Gastroesophageal sphincter (tissue), 3 donors: ENCODE measurements around the gene INTS11.

Experiments
- EP300 ChIP-seq: sonication (generic); formaldehyde crosslinking; IDR thresholded peaks from one replicate; pipeline ENCODE4 v1.6.1; 2017; ENCODE audit warnings: antibody characterized with exemption, mild to moderate bottlenecking
- POLR2A ChIP-seq, 2 donors: fragments of 450-650 bp; IDR thresholded peaks; one replicate each; pipeline ENCODE4 v1.6.1; 2017; ENCODE audit warnings: antibody characterized with exemption in 2 of 2, mild to moderate bottlenecking in 2 of 2, moderate library complexity in 1 of 2
- POLR2AphosphoS5 ChIP-seq: sonication (generic); formaldehyde crosslinking; IDR thresholded peaks from one replicate; pipeline ENCODE4 v1.6.1; 2017; ENCODE audit warnings: antibody characterized with exemption
- TF ChIP-seq, protein P1 (sequence below), 4 experiments: fragments of 200-600 bp in 2 of 4; fragments of 450-650 bp in 2 of 4; sonication (generic) in 1 of 4; IDR thresholded peaks; one replicate each; pipeline ENCODE4 v1.5.1; 2017 to 2019; ENCODE audit warnings: antibody characterized with exemption in 4 of 4, mild to moderate bottlenecking in 2 of 4, moderate library complexity in 2 of 4

- TF ChIP-seq, protein P1, sequence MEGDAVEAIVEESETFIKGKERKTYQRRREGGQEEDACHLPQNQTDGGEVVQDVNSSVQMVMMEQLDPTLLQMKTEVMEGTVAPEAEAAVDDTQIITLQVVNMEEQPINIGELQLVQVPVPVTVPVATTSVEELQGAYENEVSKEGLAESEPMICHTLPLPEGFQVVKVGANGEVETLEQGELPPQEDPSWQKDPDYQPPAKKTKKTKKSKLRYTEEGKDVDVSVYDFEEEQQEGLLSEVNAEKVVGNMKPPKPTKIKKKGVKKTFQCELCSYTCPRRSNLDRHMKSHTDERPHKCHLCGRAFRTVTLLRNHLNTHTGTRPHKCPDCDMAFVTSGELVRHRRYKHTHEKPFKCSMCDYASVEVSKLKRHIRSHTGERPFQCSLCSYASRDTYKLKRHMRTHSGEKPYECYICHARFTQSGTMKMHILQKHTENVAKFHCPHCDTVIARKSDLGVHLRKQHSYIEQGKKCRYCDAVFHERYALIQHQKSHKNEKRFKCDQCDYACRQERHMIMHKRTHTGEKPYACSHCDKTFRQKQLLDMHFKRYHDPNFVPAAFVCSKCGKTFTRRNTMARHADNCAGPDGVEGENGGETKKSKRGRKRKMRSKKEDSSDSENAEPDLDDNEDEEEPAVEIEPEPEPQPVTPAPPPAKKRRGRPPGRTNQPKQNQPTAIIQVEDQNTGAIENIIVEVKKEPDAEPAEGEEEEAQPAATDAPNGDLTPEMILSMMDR (IDR thresholded peaks at IDR 0.05) = no peak
- no peak for TF ChIP-seq POLR2AphosphoS5
- no peak for TF ChIP-seq POLR2A (IDR thresholded peaks at IDR 0.05)
- TF ChIP-seq EP300 = no peak
These were observed 30.1 kb downstream of the INTS11 start for GRCh38 chr1:1294250-1294890.
